Fibroblast of lung (primary cell): ENCODE data around the gene TPRG1L. TPM values are rescaled to one million over a fixed set of nuclear protein-coding genes. Genes with fewer than 3 reads are reported as not detected.

Experiments used
- DNase-seq, 2 donors: peaks; one replicate each; pipeline versions ENCODE4 v3.0.0 to v3.0.0-alpha.2; 2010; ENCODE audit warnings: low read depth in 2 of 2
- H2AFZ ChIP-seq: 2 replicates; pipeline ENCODE4 v1.5.1; 2012; ENCODE audit warnings: low read length, control low read depth, inconsistent platforms
- H3K27ac ChIP-seq: 2 replicates; pipeline ENCODE4 v1.5.1; 2011; ENCODE audit warnings: low read length, control low read depth; ENCODE audit not compliant: insufficient read depth
- H3K27me3 ChIP-seq: 2 replicates; pipeline ENCODE4 v1.5.1; 2011; ENCODE audit warnings: mild to moderate bottlenecking, low read length; ENCODE audit not compliant: control insufficient read depth, insufficient read depth
- H3K36me3 ChIP-seq: 2 replicates; pipeline ENCODE4 v1.5.1; 2011; ENCODE audit warnings: low read length; ENCODE audit not compliant: control insufficient read depth, insufficient read depth
- H3K4me1 ChIP-seq: 2 replicates; pipeline ENCODE4 v1.5.1; 2011; ENCODE audit warnings: low read length; ENCODE audit not compliant: control insufficient read depth, insufficient read depth; ENCODE audit errors: extremely low read depth
- H3K4me2 ChIP-seq: 2 replicates; pipeline ENCODE4 v1.5.1; 2011; ENCODE audit warnings: low read length, control low read depth; ENCODE audit not compliant: insufficient read depth; ENCODE audit errors: extremely low read depth
- H3K4me3 ChIP-seq, 4 experiments: fragments of 200-600 bp in 1 of 4; sonication (generic) in 1 of 4; replicated peaks in 1 of 4; 2 replicates each; pipeline ENCODE4 v1.5.1; 2011 to 2016; ENCODE audit warnings: low read length in 4 of 4, low read depth in 3 of 4, mild to moderate bottlenecking in 3 of 4, control low read depth in 2 of 4, inconsistent platforms in 1 of 4, mixed read lengths in 1 of 4; ENCODE audit not compliant: insufficient read depth in 1 of 4; ENCODE audit errors: control extremely low read depth in 1 of 4
- H3K79me2 ChIP-seq: 2 replicates; pipeline ENCODE4 v1.5.1; 2012; ENCODE audit warnings: mild to moderate bottlenecking, low read length, inconsistent platforms; ENCODE audit not compliant: control insufficient read depth, insufficient read depth
- H3K9ac ChIP-seq: 2 replicates; pipeline ENCODE4 v1.5.1; 2011; ENCODE audit warnings: mild to moderate bottlenecking, low read length, control low read depth; ENCODE audit not compliant: insufficient read depth
- H3K9me3 ChIP-seq: 2 replicates; pipeline ENCODE4 v1.5.1; 2012; ENCODE audit warnings: low read depth, low read length; ENCODE audit not compliant: control insufficient read depth, insufficient read depth
- H4K20me1 ChIP-seq: 2 replicates; pipeline ENCODE4 v1.5.1; 2011; ENCODE audit warnings: low read length; ENCODE audit not compliant: control insufficient read depth, insufficient read depth; ENCODE audit errors: extremely low read depth
- EZH2 ChIP-seq: IDR thresholded peaks from 2 replicates; pipeline ENCODE4 v1.5.1; 2012; ENCODE audit warnings: low read length, control low read depth, mild to moderate bottlenecking; ENCODE audit errors: missing control alignments
- polyA plus RNA-seq, 2 donors: library from polyadenylated mRNA; depleted of rRNA in 1 of 2; stranded (reverse) in 1 of 2; unstranded in 1 of 2; fragments of >200 nt; gene quantifications; 2 replicates each; pipeline ENCODE4 v1.2.1, GENCODE V29; 2011 to 2012; ENCODE audit warnings: missing spikeins in 1 of 2
- total RNA-seq: library from RNA; depleted of rRNA; stranded (reverse); fragments of >200 nt; gene quantifications from 2 replicates; pipeline ENCODE4 v1.2.1, GENCODE V29; 2014
- TF ChIP-seq, protein P1 (sequence below), 2 donors: IDR thresholded peaks in 1 of 2; conservative IDR thresholded peaks in 1 of 2; 1 replicate in 1 of 2; 2 replicates in 1 of 2; pipeline ENCODE4 v1.5.1; 2011 to 2012; ENCODE audit warnings: low read length in 2 of 2, control low read depth in 1 of 2, inconsistent platforms in 1 of 2, low read depth in 1 of 2, mild to moderate bottlenecking in 1 of 2

Gene TPRG1L
- total and polyA plus RNA-seq, 2 donors (not counting 1 experiment from before 2014, with no cell fraction given): 22.3 to 56.7 TPM

DNA sequence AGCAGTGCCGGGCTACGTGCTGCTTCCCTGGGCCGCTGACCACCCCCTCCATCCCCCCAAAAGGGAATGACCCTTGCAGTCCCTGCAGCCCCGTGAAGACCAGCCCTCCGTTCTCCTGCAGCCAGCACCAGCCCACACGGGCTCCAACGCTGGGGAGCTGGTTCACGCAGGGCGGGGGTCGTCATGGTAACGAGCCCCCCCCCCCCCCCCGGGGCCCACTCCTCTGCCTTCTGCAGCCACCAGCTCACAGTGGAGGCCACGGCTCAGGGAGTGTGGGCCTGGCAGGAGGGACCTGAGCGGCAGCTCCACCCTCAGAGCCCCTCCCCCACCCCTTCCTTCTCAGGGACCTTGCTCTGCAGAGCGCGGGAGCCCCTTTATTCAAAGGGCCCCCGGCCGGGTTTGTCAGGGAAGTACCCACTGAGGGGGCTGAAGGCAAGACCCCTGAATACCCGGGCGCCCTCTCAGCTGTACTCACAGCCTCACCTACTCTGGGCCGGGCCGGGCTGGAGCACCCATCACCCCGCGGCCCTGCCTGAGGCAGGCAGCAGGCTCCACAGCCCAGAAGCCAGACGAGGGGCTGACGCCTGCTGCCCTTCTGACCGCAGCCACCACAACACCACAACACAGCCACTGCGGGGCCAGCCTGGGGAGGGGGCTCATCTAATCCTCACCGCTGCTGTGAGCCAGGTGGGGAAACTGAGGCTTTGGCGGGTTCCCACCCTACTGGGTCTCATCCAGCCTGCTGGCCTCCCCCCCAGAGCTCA is 26.1 kb upstream of the TPRG1L start:
- TF ChIP-seq EZH2: peak; percentile 16
- TF ChIP-seq, protein P1, sequence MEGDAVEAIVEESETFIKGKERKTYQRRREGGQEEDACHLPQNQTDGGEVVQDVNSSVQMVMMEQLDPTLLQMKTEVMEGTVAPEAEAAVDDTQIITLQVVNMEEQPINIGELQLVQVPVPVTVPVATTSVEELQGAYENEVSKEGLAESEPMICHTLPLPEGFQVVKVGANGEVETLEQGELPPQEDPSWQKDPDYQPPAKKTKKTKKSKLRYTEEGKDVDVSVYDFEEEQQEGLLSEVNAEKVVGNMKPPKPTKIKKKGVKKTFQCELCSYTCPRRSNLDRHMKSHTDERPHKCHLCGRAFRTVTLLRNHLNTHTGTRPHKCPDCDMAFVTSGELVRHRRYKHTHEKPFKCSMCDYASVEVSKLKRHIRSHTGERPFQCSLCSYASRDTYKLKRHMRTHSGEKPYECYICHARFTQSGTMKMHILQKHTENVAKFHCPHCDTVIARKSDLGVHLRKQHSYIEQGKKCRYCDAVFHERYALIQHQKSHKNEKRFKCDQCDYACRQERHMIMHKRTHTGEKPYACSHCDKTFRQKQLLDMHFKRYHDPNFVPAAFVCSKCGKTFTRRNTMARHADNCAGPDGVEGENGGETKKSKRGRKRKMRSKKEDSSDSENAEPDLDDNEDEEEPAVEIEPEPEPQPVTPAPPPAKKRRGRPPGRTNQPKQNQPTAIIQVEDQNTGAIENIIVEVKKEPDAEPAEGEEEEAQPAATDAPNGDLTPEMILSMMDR (conservative IDR thresholded peaks at IDR 0.05 in 1 of 2, IDR thresholded peaks at IDR 0.05 in 1 of 2; ENCODE audit: low read depth in 1 of 2, low read length in 2 of 2): no peak
- no peak for DNase-seq
- no peak overlapping the region for H3K27ac ChIP-seq
- H3K4me1 ChIP-seq: no peaks in the 10 kb centered on the region
- no peak overlapping the region for H3K9ac ChIP-seq
- H3K79me2 ChIP-seq: no peaks in the 10 kb centered on the region
- H3K4me3 ChIP-seq: no peak overlapping the region
- no peaks in the 10 kb centered on the region for H3K27me3 ChIP-seq
- H2AFZ ChIP-seq: no peak overlapping the region
- H4K20me1 ChIP-seq: no peaks in the 10 kb centered on the region
- H3K36me3 ChIP-seq: no peaks in the 10 kb centered on the region
- H3K4me2 ChIP-seq: no peak overlapping the region
- H3K9me3 ChIP-seq: no peaks in the 10 kb centered on the region

DNA sequence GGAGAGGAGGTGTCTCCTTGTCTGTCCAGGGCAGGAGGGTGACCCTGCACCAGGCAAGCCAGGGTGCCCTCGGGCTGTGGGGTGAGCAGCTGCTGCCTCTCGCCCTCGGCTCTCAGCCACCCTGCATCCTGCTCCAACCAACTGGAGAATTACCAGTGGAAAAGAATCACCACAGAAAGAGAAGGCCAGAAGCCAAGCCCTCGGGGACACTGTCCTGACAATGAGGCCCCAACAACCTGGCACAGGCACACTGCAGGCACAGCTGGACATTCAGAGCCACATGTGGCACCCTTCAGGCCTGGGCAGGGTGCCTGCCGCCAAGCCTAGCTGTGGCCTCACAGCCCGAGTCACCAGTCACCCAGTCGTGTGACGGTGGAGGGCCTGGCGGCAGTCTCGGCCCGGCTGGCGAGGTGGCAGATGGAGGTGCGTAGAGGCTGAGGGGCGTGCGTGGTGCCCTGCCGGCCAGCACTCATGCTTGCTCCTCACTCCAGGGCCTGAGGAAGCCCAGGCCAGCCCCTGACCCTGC is 25.5 kb upstream of the TPRG1L start:
- H3K27ac ChIP-seq: no peak overlapping the region

DNA sequence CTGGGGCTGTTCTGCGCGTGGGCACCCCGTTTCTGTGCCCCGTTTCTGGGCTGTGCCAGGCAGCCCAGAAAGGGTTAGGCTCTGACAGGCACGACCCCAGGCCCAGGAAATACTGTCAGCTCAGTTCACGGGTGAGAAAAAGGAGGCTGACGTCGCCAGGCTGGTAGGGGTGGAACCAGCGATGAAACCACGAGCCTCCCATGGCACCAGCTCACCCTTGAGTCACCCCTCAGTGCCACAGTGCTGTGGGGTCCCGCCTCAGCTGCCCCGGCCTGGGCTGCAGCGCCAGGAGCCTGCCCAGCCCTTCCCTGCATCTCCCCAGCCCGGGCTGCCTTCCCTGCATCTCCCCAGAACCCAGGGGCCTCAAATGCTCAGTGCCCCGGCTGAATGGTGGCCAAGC is 25.0 kb upstream of the TPRG1L start:
- Histone ChIP-seq H3K27me3 (no peaks in the 10 kb centered on the region), H3K4me3 (no peak overlapping the region), H3K79me2 (no peaks in the 10 kb centered on the region), H3K9ac (no peak overlapping the region), H2AFZ (no peak overlapping the region), H3K27ac (no peak overlapping the region), H4K20me1 (no peaks in the 10 kb centered on the region), H3K4me2 (no peak overlapping the region), H3K4me1 (no peaks in the 10 kb centered on the region), H3K36me3 (no peaks in the 10 kb centered on the region), H3K9me3 (no peaks in the 10 kb centered on the region)
- TF ChIP-seq, protein P1 (conservative IDR thresholded peaks at IDR 0.05 in 1 of 2, IDR thresholded peaks at IDR 0.05 in 1 of 2; ENCODE audit: low read depth in 1 of 2, low read length in 2 of 2): no peak
- no peak for TF ChIP-seq EZH2
- DNase-seq: no peak

More for the DNA sequence above, 25.5 kb upstream of the TPRG1L start:
- H3K9me3 ChIP-seq: no peaks in the 10 kb centered on the region
- no peaks in the 10 kb centered on the region for H3K27me3 ChIP-seq
- H3K4me2 ChIP-seq: no peak overlapping the region
- H3K36me3 ChIP-seq: no peaks in the 10 kb centered on the region
- H2AFZ ChIP-seq: no peak overlapping the region
- H3K79me2 ChIP-seq: no peaks in the 10 kb centered on the region
- H3K4me3 ChIP-seq: no peak overlapping the region
- H3K9ac ChIP-seq: no peak overlapping the region
- no peak for TF ChIP-seq EZH2
- TF ChIP-seq, protein P1 (conservative IDR thresholded peaks at IDR 0.05 in 1 of 2, IDR thresholded peaks at IDR 0.05 in 1 of 2; ENCODE audit: low read depth in 1 of 2, low read length in 2 of 2): no peak
- no peak for DNase-seq
- no peaks in the 10 kb centered on the region for H4K20me1 ChIP-seq
- no peaks in the 10 kb centered on the region for H3K4me1 ChIP-seq
